GM10847 (cell line): ENCODE results near the gene RABEP2.

Experiments
- POLR2A ChIP-seq: IDR thresholded peaks from 2 replicates; pipeline ENCODE4 v1.6.1; 2011; ENCODE audit not compliant: insufficient read length; ENCODE audit errors: extremely low read depth

RABEP2 gene

GRCh38 chr16:28913946-28914724 lies 10.9 kb downstream of the RABEP2 start:
- no peak for TF ChIP-seq POLR2A

GRCh38 chr16:28912558-28912957 lies 12.5 kb downstream of the RABEP2 start:
- no peak for TF ChIP-seq POLR2A

GRCh38 chr16:28910086-28911031 lies 14.7 kb downstream of the RABEP2 start:
- no peak for TF ChIP-seq POLR2A

- TF ChIP-seq POLR2A = no peak
Measured at GRCh38 chr16:28905800-28906372, 19.2 kb downstream of the RABEP2 start.

GRCh38 chr16:28905229-28905754 lies 19.7 kb downstream of the RABEP2 start:
- TF ChIP-seq POLR2A = no peak

- TF ChIP-seq POLR2A = no peak
Measured at GRCh38 chr16:28904828-28905227, 20.2 kb downstream of the RABEP2 start.

GRCh38 chr16:28904363-28904762 lies 20.7 kb downstream of the RABEP2 start:
- no peak for TF ChIP-seq POLR2A

GRCh38 chr16:28903344-28904042 lies 21.5 kb downstream of the RABEP2 start:
- no peak for TF ChIP-seq POLR2A

GRCh38 chr16:28902909-28903308 lies 22.1 kb downstream of the RABEP2 start:
- TF ChIP-seq POLR2A = peak; percentile 4

GRCh38 chr16:28901862-28902261 lies 23.2 kb downstream of the RABEP2 start:
- TF ChIP-seq POLR2A = no peak

- no peak for TF ChIP-seq POLR2A
Measured at GRCh38 chr16:28900601-28901000, 24.4 kb downstream of the RABEP2 start.

GRCh38 chr16:28899882-28900590 lies 25.0 kb downstream of the RABEP2 start:
- TF ChIP-seq POLR2A = no peak

GRCh38 chr16:28898942-28899341 lies 26.1 kb downstream of the RABEP2 start:
- TF ChIP-seq POLR2A = no peak

GRCh38 chr16:28898266-28898665 lies 26.8 kb downstream of the RABEP2 start:
- no peak for TF ChIP-seq POLR2A
